Esophagus muscularis mucosa (tissue), 4 donors: ENCODE data around the gene CFLAR. TPM values are rescaled to one million over a fixed set of nuclear protein-coding genes. Genes with fewer than 3 reads are reported as not detected.

Source experiments
- DNase-seq: peaks from one replicate; pipeline ENCODE4 v3.0.0-alpha.2; 2017; ENCODE audit errors: extremely low spot score
- H3K27ac ChIP-seq, 4 donors: fragments of 200-600 bp; sonication (generic); replicated peaks in 1 of 4; 1 replicate in 3 of 4; 2 replicates in 1 of 4; pipeline ENCODE4 v1.5.1; 2016 to 2019; ENCODE audit warnings: mild to moderate bottlenecking in 1 of 4
- H3K27me3 ChIP-seq, 4 donors: fragments of 200-600 bp; sonication (generic); one replicate each; pipeline versions ENCODE4 v1.5.1 to v1.6.0; 2016 to 2019
- H3K36me3 ChIP-seq, 4 donors: fragments of 200-600 bp; sonication (generic); one replicate each; pipeline ENCODE4 v1.5.1; 2016 to 2019
- H3K4me1 ChIP-seq, 4 donors: fragments of 200-600 bp; sonication (generic); one replicate each; pipeline ENCODE4 v1.5.1; 2016 to 2019
- H3K4me3 ChIP-seq, 4 donors: fragments of 200-600 bp; sonication (generic); 1 replicate in 2 of 4; 2 replicates in 2 of 4; pipeline ENCODE4 v1.5.1; 2016 to 2019; ENCODE audit warnings: mild to moderate bottlenecking in 4 of 4, moderate library complexity in 1 of 4
- H3K9me3 ChIP-seq, 4 donors: fragments of 200-600 bp; sonication (generic); 1 replicate in 3 of 4; 2 replicates in 1 of 4; pipeline ENCODE4 v1.5.1; 2016 to 2019
- CTCF ChIP-seq, 3 experiments: fragments of 200-600 bp in 2 of 3; fragments of 450-650 bp in 1 of 3; sonication (generic) in 2 of 3; IDR thresholded peaks; one replicate each; pipeline ENCODE4 v1.5.1; 2017 to 2019; ENCODE audit warnings: antibody characterized with exemption in 3 of 3, mild to moderate bottlenecking in 2 of 3, moderate library complexity in 1 of 3
- EP300 ChIP-seq: sonication (generic); formaldehyde crosslinking; IDR thresholded peaks from one replicate; pipeline ENCODE4 v1.6.1; 2017; ENCODE audit warnings: antibody characterized with exemption
- POLR2A ChIP-seq: fragments of 450-650 bp; IDR thresholded peaks from one replicate; pipeline ENCODE4 v1.6.1; 2017; ENCODE audit warnings: antibody characterized with exemption, moderate library complexity, mild to moderate bottlenecking, low read depth
- POLR2AphosphoS5 ChIP-seq, 2 donors: sonication (generic); formaldehyde crosslinking; IDR thresholded peaks; one replicate each; pipeline ENCODE4 v1.6.1; 2017; ENCODE audit warnings: antibody characterized with exemption in 2 of 2
- WGBS: methylation state at CpG from one replicate; pipeline ENCODE4 v1.1.5; 2018; 5-methylcytosine and 5-hydroxymethylcytosine counted together
- intact Hi-C: fragments of 100-400 bp; cut with DNase I; formaldehyde crosslinking; loops from one replicate; pipeline ENCODE4 v1.15.1; 2023
- total RNA-seq, 4 donors: library from RNA; depleted of rRNA; stranded (reverse); fragments of >200 nt; gene quantifications; one replicate each; pipeline versions ENCODE4 v1.1.0 to v1.2.1, GENCODE V29; 2016

Gene CFLAR
- total RNA-seq, 4 donors from 2014 or later, result 137 to 236 (median 202) TPM

GRCh38 chr2:201152517-201152916 is 36.6 kb downstream of the CFLAR start:
- Histone ChIP-seq H3K27ac (peak overlapping the region; percentile 79 to 87 (median 82)), H3K36me3 (peaks cover 37 to 91% (median 67%) of the 10 kb centered on the region in 4 donors), H3K27me3 (no peaks in the 10 kb centered on the region), H3K9me3 (no peaks in the 10 kb centered on the region), H3K4me1 (peaks cover 51 to 65% (median 60%) of the 10 kb centered on the region in 4 donors), H3K4me3 (no peak overlapping the region)
- TF ChIP-seq POLR2A (no peak), CTCF (IDR thresholded peaks at IDR 0.05) (no peak), POLR2AphosphoS5 (IDR thresholded peaks at IDR 0.05) (no peak), EP300 (no peak)
- intact Hi-C loops, result loop anchor here (5.0 kb wide), 1 partner anchor 85 kb away; no protein-coding TSS in a partner anchor
- WGBS, result 100% methylated on average over 1 of the region's 1 CpG
- no peak for DNase-seq

GRCh38 chr2:201152999-201153815 is 37.2 kb downstream of the CFLAR start:
- no peak for DNase-seq
- H3K36me3 ChIP-seq, result peaks cover 39 to 94% (median 74%) of the 10 kb centered on the region in 4 donors
- H3K27ac ChIP-seq, result peak overlapping the region; percentile 79 to 87 (median 82)
- no peak overlapping the region for H3K4me3 ChIP-seq
- TF ChIP-seq POLR2A (no peak), POLR2AphosphoS5 (IDR thresholded peaks at IDR 0.05) (no peak), EP300 (no peak), CTCF (IDR thresholded peaks at IDR 0.05) (no peak)
- H3K4me1 ChIP-seq, result peaks cover 55 to 71% (median 63%) of the 10 kb centered on the region in 4 donors
- intact Hi-C loops, result loop anchor here (5.0 kb wide), 1 partner anchor 86 kb away; no protein-coding TSS in a partner anchor
- H3K9me3 ChIP-seq, result no peaks in the 10 kb centered on the region
- H3K27me3 ChIP-seq, result no peaks in the 10 kb centered on the region
- WGBS, result 89% methylated on average over 5 of the region's 6 CpGs

GRCh38 chr2:201154615-201155399 is 38.8 kb downstream of the CFLAR start:
- H3K27ac ChIP-seq, result peak overlapping the region in 1 of 4 donors; percentile 0
- H3K4me1 ChIP-seq, result peaks cover 49 to 66% (median 60%) of the 10 kb centered on the region in 4 donors
- no peak for TF ChIP-seq POLR2AphosphoS5 (IDR thresholded peaks at IDR 0.05)
- no peak for TF ChIP-seq CTCF (IDR thresholded peaks at IDR 0.05)
- TF ChIP-seq POLR2A, result no peak
- TF ChIP-seq EP300, result no peak
- H3K4me3 ChIP-seq, result no peak overlapping the region
- DNase-seq, result no peak
- H3K27me3 ChIP-seq, result no peaks in the 10 kb centered on the region
- no peaks in the 10 kb centered on the region for H3K9me3 ChIP-seq
- peaks cover 41 to 93% (median 86%) of the 10 kb centered on the region in 4 donors for H3K36me3 ChIP-seq
- intact Hi-C loops, result loop anchor here (5.0 kb wide), 2 partner anchors 38 to 88 kb away; partner anchors contain the start of gene CFLAR
- 88% methylated on average over 9 of the region's 9 CpGs for WGBS

- H3K4me3 ChIP-seq, result no peak overlapping the region
- WGBS, result 81% methylated on average over 6 of the region's 6 CpGs
- TF ChIP-seq POLR2AphosphoS5 (IDR thresholded peaks at IDR 0.05) (no peak), EP300 (no peak), POLR2A (no peak), CTCF (IDR thresholded peaks at IDR 0.05) (no peak)
- H3K27me3 ChIP-seq, result no peaks in the 10 kb centered on the region
- intact Hi-C loops, result loop anchor here (5.0 kb wide), 1 partner anchor 39 kb away; the partner anchor contains the start of gene CFLAR
- H3K27ac ChIP-seq, result no peak overlapping the region
- peaks cover 53 to 93% (median 88%) of the 10 kb centered on the region in 4 donors for H3K36me3 ChIP-seq
- H3K4me1 ChIP-seq, result peaks cover 38 to 64% (median 58%) of the 10 kb centered on the region in 4 donors
- no peaks in the 10 kb centered on the region for H3K9me3 ChIP-seq
- DNase-seq, result no peak
Observed at GRCh38 chr2:201156036-201156435, 40.1 kb downstream of the CFLAR start.
